Tibial nerve (tissue), 4 donors: ENCODE results near the gene MRPS10. TPM values are rescaled to one million over a fixed set of nuclear protein-coding genes. Genes with fewer than 3 reads are reported as not detected.

Experiments used
- DNase-seq, 2 donors: peaks; one replicate each; pipeline ENCODE4 v3.0.0-alpha.2; 2019; ENCODE audit warnings: low spot score in 2 of 2
- H3K27ac ChIP-seq, 4 donors: fragments of 200-600 bp; sonication (generic) in 3 of 4; one replicate each; pipeline ENCODE4 v1.5.1; 2017 to 2019; ENCODE audit warnings: mild to moderate bottlenecking in 1 of 4
- H3K27me3 ChIP-seq, 2 donors: fragments of 200-600 bp; sonication (generic) in 1 of 2; one replicate each; pipeline versions ENCODE4 v1.5.1 to v1.6.0; 2017 to 2019
- H3K36me3 ChIP-seq, 3 donors: fragments of 200-600 bp; sonication (generic); one replicate each; pipeline ENCODE4 v1.5.1; 2018 to 2019
- H3K4me1 ChIP-seq, 4 donors: fragments of 200-600 bp; sonication (generic) in 3 of 4; one replicate each; pipeline ENCODE4 v1.5.1; 2017 to 2019
- H3K4me3 ChIP-seq, 4 donors: fragments of 200-600 bp; sonication (generic) in 3 of 4; one replicate each; pipeline ENCODE4 v1.5.1; 2017 to 2019; ENCODE audit warnings: mild to moderate bottlenecking in 1 of 4, moderate library complexity in 1 of 4
- H3K9me3 ChIP-seq, 4 donors: fragments of 200-600 bp; sonication (generic) in 3 of 4; one replicate each; pipeline ENCODE4 v1.5.1; 2017 to 2019
- CTCF ChIP-seq, 5 experiments: fragments of 200-600 bp in 3 of 5; fragments of 450-650 bp in 2 of 5; sonication (generic) in 3 of 5; IDR thresholded peaks; one replicate each; pipeline ENCODE4 v1.5.1; 2016 to 2019; ENCODE audit warnings: antibody characterized with exemption in 5 of 5, mild to moderate bottlenecking in 3 of 5, moderate library complexity in 2 of 5
- EP300 ChIP-seq, 2 donors: sonication (generic); formaldehyde crosslinking; IDR thresholded peaks; one replicate each; pipeline ENCODE4 v1.6.1; 2017; ENCODE audit warnings: antibody characterized with exemption in 2 of 2, mild to moderate bottlenecking in 1 of 2
- POLR2A ChIP-seq, 2 donors: fragments of 450-650 bp; IDR thresholded peaks; one replicate each; pipeline ENCODE4 v1.6.1; 2017; ENCODE audit warnings: antibody characterized with exemption in 2 of 2, mild to moderate bottlenecking in 2 of 2, moderate library complexity in 2 of 2
- WGBS, 2 donors: methylation state at CpG; one replicate each; pipeline ENCODE4 v1.1.5; 2018; 5-methylcytosine and 5-hydroxymethylcytosine counted together
- total RNA-seq, 4 donors: library from RNA; depleted of rRNA; stranded (reverse); fragments of >200 nt; gene quantifications; one replicate each; pipeline ENCODE4 v1.1.0, GENCODE V29; 2016

Gene MRPS10
- total RNA-seq = 10 to 100 TPM; 20.7 to 30.6 (median 23.6) TPM

GRCh38 chr6:42217519-42218367 lies at the start of gene MRPS10:
Gene MRPS10, minus strand, starts transcription at chr6:42217861. Its CDS starts 12 bp downstream, at chr6:42217849.
- Histone ChIP-seq H3K4me3 (peak within 1 kb of the TSS; percentile 53 to 77 (median 75)), H3K27me3 (no peaks in the 10 kb centered on the region), H3K27ac (peak within 1 kb of the TSS; percentile 49 to 87 (median 68)), H3K9me3 (no peaks in the 10 kb centered on the region), H3K36me3 (peaks cover 0 to 14% (median 0%) of the 10 kb centered on the region in 3 donors), H3K4me1 (peaks cover 3 to 32% (median 11%) of the 10 kb centered on the region in 4 donors)
- DNase-seq = peak; percentile 83 to 92
- 9 to 10% methylated on average over 29 of the region's 29 CpGs for WGBS, 2 donors
- peak; percentile 60 to 94 for TF ChIP-seq EP300 (IDR thresholded peaks at IDR 0.05)
- peak in 1 of 5 experiments; percentile 55 for TF ChIP-seq CTCF (IDR thresholded peaks at IDR 0.05)
- peak in 1 of 2 donors; percentile 47 for TF ChIP-seq POLR2A (IDR thresholded peaks at IDR 0.05)

GRCh38 chr6:42266538-42266937 lies 48.9 kb upstream of the MRPS10 start:
- H3K4me1 ChIP-seq = peaks cover 0 to 26% (median 0%) of the 10 kb centered on the region in 4 donors
- no peak for DNase-seq
- TF ChIP-seq EP300 (IDR thresholded peaks at IDR 0.05) (no peak), POLR2A (IDR thresholded peaks at IDR 0.05) (no peak), CTCF (IDR thresholded peaks at IDR 0.05) (no peak)
- WGBS, 2 donors = 73 to 83% methylated on average over 1 of the region's 1 CpG
- H3K27ac ChIP-seq = no peak overlapping the region
- peaks cover 0 to 36% (median 0%) of the 10 kb centered on the region in 3 donors for H3K36me3 ChIP-seq
- H3K4me3 ChIP-seq = no peak overlapping the region
- no peaks in the 10 kb centered on the region for H3K9me3 ChIP-seq
- H3K27me3 ChIP-seq = no peaks in the 10 kb centered on the region

GRCh38 chr6:42264852-42265390 lies 47.3 kb upstream of the MRPS10 start:
- 63 to 70% methylated on average over 5 of the region's 5 CpGs for WGBS, 2 donors
- Histone ChIP-seq H3K27ac (peak overlapping the region in 1 of 4 donors; percentile 48), H3K4me1 (peaks cover 0 to 42% (median 2%) of the 10 kb centered on the region in 4 donors), H3K9me3 (no peaks in the 10 kb centered on the region), H3K4me3 (no peak overlapping the region), H3K27me3 (no peaks in the 10 kb centered on the region), H3K36me3 (peaks cover 0 to 33% (median 0%) of the 10 kb centered on the region in 3 donors)
- TF ChIP-seq POLR2A (IDR thresholded peaks at IDR 0.05) = no peak
- no peak for TF ChIP-seq CTCF (IDR thresholded peaks at IDR 0.05)
- TF ChIP-seq EP300 (IDR thresholded peaks at IDR 0.05) = no peak
- DNase-seq = no peak

- Histone ChIP-seq H3K4me1 (peaks cover 0 to 45% (median 2%) of the 10 kb centered on the region in 4 donors), H3K27me3 (no peaks in the 10 kb centered on the region), H3K9me3 (no peaks in the 10 kb centered on the region), H3K36me3 (peaks cover 0 to 26% (median 0%) of the 10 kb centered on the region in 3 donors), H3K27ac (peak overlapping the region in 1 of 4 donors; percentile 48), H3K4me3 (no peak overlapping the region)
- WGBS, 2 donors = 52 to 55% methylated on average over 10 of the region's 10 CpGs
- no peak for TF ChIP-seq POLR2A (IDR thresholded peaks at IDR 0.05)
- TF ChIP-seq EP300 (IDR thresholded peaks at IDR 0.05) = no peak
- no peak for TF ChIP-seq CTCF (IDR thresholded peaks at IDR 0.05)
- no peak for DNase-seq
These were observed 46.6 kb upstream of the MRPS10 start for GRCh38 chr6:42264162-42264851.
